Measurements from ENCODE around the gene SPRED3. TPM values are rescaled to one million over a fixed set of nuclear protein-coding genes. Genes with fewer than 3 reads are reported as not detected.

SPRED3 gene
- total and polyA plus RNA-seq, 4 donors: under 0.01 to 0.09 TPM; not detected in 2

DNA sequence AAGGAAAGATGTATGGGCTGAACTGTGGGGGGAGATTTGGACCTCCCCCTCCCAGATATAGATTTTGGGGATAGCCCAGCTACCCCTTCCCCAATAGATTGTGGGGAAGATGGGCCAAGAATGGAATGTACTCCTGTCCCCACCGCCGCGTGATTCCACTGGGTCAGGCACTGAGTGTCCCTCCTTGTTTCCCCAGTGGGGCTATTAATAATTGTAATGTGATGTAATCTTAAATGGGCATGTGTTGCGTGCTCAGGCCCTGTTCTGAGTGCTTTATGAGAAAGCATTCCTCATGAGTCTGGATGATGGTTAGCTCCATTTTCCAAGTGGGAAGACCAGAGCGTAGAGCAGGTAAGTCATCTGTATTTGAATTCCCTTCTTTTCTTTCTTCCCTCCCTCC lies 12.7 kb upstream of the SPRED3 start:
- Histone ChIP-seq H3K4me3 (ENCODE audit: low read depth in 1 of 3, low read length in 3 of 3) (peak overlapping the region; percentile 72 to 99 (median 96)), H3K36me3 (ENCODE audit: control insufficient read depth in 4 of 4, insufficient read depth in 3 of 4, low read depth in 1 of 4, low read length in 3 of 4) (peaks cover 5 to 24% (median 11%) of the 10 kb centered on the region in 4 donors), H3K9me3 (ENCODE audit: control insufficient read depth in 4 of 4, low read length in 3 of 4) (no peaks in the 10 kb centered on the region), H3K27me3 (ENCODE audit: control insufficient read depth in 4 of 4, insufficient read depth in 4 of 4, low read length in 3 of 4) (no peaks in the 10 kb centered on the region), H3K9ac (ENCODE audit: low read depth in 1 of 2, low read length in 2 of 2) (no peak overlapping the region), H3K4me1 (ENCODE audit: control insufficient read depth in 4 of 4, insufficient read depth in 4 of 4, low read length in 3 of 4) (peaks cover 9 to 22% (median 16%) of the 10 kb centered on the region in 4 donors), H3K27ac (ENCODE audit: low read depth in 1 of 2, low read length in 2 of 2) (no peak overlapping the region)
- no peak for TF ChIP-seq FOXA1 (IDR thresholded peaks at IDR 0.05)
- no peak for TF ChIP-seq HNF4A (conservative IDR thresholded peaks at IDR 0.05)
- no peak for TF ChIP-seq TAF1 (conservative IDR thresholded peaks at IDR 0.05)
- TF ChIP-seq, protein P1, sequence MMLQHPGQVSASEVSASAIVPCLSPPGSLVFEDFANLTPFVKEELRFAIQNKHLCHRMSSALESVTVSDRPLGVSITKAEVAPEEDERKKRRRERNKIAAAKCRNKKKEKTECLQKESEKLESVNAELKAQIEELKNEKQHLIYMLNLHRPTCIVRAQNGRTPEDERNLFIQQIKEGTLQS (IDR thresholded peaks at IDR 0.05): no peak
- no peak for TF ChIP-seq RAD21 (IDR thresholded peaks at IDR 0.05)
- TF ChIP-seq, protein P2, sequence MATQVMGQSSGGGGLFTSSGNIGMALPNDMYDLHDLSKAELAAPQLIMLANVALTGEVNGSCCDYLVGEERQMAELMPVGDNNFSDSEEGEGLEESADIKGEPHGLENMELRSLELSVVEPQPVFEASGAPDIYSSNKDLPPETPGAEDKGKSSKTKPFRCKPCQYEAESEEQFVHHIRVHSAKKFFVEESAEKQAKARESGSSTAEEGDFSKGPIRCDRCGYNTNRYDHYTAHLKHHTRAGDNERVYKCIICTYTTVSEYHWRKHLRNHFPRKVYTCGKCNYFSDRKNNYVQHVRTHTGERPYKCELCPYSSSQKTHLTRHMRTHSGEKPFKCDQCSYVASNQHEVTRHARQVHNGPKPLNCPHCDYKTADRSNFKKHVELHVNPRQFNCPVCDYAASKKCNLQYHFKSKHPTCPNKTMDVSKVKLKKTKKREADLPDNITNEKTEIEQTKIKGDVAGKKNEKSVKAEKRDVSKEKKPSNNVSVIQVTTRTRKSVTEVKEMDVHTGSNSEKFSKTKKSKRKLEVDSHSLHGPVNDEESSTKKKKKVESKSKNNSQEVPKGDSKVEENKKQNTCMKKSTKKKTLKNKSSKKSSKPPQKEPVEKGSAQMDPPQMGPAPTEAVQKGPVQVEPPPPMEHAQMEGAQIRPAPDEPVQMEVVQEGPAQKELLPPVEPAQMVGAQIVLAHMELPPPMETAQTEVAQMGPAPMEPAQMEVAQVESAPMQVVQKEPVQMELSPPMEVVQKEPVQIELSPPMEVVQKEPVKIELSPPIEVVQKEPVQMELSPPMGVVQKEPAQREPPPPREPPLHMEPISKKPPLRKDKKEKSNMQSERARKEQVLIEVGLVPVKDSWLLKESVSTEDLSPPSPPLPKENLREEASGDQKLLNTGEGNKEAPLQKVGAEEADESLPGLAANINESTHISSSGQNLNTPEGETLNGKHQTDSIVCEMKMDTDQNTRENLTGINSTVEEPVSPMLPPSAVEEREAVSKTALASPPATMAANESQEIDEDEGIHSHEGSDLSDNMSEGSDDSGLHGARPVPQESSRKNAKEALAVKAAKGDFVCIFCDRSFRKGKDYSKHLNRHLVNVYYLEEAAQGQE (IDR thresholded peaks at IDR 0.05): no peak
- WGBS: 90% methylated on average over 5 of the region's 5 CpGs
- no peak for DNase-seq (ENCODE audit: low spot score)

DNA sequence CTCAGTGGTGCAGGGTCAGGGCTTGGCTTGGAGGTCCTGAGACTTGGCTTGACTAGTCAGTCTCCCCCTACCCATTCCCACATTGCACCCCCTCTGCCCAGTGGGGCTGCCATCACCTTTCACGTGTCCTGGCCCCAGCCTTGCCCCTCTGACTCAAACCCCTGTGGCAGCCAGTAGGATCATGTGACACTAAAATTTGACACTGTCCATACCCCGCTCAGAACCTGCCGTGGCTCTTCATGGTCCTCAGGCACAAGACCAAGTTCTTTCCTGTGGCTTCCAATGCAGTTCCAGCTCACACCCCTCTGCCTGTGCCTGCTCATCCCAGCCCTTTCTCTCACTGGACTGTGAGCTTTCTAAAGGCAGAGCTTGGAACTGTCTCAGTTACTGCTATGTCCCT lies 11.9 kb upstream of the SPRED3 start:
- DNase-seq (ENCODE audit: low spot score): no peak
- Histone ChIP-seq H3K4me3 (ENCODE audit: low read depth in 1 of 3, low read length in 3 of 3) (no peak overlapping the region), H3K4me1 (ENCODE audit: control insufficient read depth in 4 of 4, insufficient read depth in 4 of 4, low read length in 3 of 4) (peaks cover 9 to 22% (median 16%) of the 10 kb centered on the region in 4 donors), H3K27ac (ENCODE audit: low read depth in 1 of 2, low read length in 2 of 2) (no peak overlapping the region), H3K27me3 (ENCODE audit: control insufficient read depth in 4 of 4, insufficient read depth in 4 of 4, low read length in 3 of 4) (no peaks in the 10 kb centered on the region), H3K9me3 (ENCODE audit: control insufficient read depth in 4 of 4, low read length in 3 of 4) (no peaks in the 10 kb centered on the region), H3K9ac (ENCODE audit: low read depth in 1 of 2, low read length in 2 of 2) (no peak overlapping the region), H3K36me3 (ENCODE audit: control insufficient read depth in 4 of 4, insufficient read depth in 3 of 4, low read depth in 1 of 4, low read length in 3 of 4) (peaks cover 9 to 32% (median 19%) of the 10 kb centered on the region in 4 donors)
- TF ChIP-seq SP1 (IDR thresholded peaks at IDR 0.05): no peak
- TF ChIP-seq, protein P3, sequence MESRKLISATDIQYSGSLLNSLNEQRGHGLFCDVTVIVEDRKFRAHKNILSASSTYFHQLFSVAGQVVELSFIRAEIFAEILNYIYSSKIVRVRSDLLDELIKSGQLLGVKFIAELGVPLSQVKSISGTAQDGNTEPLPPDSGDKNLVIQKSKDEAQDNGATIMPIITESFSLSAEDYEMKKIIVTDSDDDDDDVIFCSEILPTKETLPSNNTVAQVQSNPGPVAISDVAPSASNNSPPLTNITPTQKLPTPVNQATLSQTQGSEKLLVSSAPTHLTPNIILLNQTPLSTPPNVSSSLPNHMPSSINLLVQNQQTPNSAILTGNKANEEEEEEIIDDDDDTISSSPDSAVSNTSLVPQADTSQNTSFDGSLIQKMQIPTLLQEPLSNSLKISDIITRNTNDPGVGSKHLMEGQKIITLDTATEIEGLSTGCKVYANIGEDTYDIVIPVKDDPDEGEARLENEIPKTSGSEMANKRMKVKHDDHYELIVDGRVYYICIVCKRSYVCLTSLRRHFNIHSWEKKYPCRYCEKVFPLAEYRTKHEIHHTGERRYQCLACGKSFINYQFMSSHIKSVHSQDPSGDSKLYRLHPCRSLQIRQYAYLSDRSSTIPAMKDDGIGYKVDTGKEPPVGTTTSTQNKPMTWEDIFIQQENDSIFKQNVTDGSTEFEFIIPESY (IDR thresholded peaks at IDR 0.05): no peak
- no peak for TF ChIP-seq FOXA1 (IDR thresholded peaks at IDR 0.05)
- TF ChIP-seq JUND (IDR thresholded peaks at IDR 0.05): no peak
- TF ChIP-seq, protein P4, sequence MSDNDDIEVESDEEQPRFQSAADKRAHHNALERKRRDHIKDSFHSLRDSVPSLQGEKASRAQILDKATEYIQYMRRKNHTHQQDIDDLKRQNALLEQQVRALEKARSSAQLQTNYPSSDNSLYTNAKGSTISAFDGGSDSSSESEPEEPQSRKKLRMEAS (IDR thresholded peaks at IDR 0.05): no peak
- TF ChIP-seq NR2F2 (IDR thresholded peaks at IDR 0.05): no peak
- no peak for TF ChIP-seq RXRA (IDR thresholded peaks at IDR 0.05)
- TF ChIP-seq, protein P1 (IDR thresholded peaks at IDR 0.05): no peak
- TF ChIP-seq, protein P5, sequence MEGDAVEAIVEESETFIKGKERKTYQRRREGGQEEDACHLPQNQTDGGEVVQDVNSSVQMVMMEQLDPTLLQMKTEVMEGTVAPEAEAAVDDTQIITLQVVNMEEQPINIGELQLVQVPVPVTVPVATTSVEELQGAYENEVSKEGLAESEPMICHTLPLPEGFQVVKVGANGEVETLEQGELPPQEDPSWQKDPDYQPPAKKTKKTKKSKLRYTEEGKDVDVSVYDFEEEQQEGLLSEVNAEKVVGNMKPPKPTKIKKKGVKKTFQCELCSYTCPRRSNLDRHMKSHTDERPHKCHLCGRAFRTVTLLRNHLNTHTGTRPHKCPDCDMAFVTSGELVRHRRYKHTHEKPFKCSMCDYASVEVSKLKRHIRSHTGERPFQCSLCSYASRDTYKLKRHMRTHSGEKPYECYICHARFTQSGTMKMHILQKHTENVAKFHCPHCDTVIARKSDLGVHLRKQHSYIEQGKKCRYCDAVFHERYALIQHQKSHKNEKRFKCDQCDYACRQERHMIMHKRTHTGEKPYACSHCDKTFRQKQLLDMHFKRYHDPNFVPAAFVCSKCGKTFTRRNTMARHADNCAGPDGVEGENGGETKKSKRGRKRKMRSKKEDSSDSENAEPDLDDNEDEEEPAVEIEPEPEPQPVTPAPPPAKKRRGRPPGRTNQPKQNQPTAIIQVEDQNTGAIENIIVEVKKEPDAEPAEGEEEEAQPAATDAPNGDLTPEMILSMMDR (IDR thresholded peaks at IDR 0.05; ENCODE audit: low read depth, low read length, missing input control): no peak
- no peak for TF ChIP-seq TAF1 (conservative IDR thresholded peaks at IDR 0.05)
- TF ChIP-seq HNF4A (conservative IDR thresholded peaks at IDR 0.05): no peak
- TF ChIP-seq, protein P2 (IDR thresholded peaks at IDR 0.05): no peak
- TF ChIP-seq GABPA (IDR thresholded peaks at IDR 0.05 in 1 of 2, conservative IDR thresholded peaks at IDR 0.05 in 1 of 2): no peak
- no peak for TF ChIP-seq HNF4G (IDR thresholded peaks at IDR 0.05)
- WGBS: 96% methylated on average over 3 of the region's 3 CpGs

Data from liver (tissue), 9 donors.